ENCODE data around the gene DNAJB7. TPM values are rescaled to one million over a fixed set of nuclear protein-coding genes. Genes with fewer than 3 reads are reported as not detected.
"Not testable (repeated sequence)": the region's sequence is repeated elsewhere in the genome, so short reads cannot be mapped to it uniquely, and the experiment has no call there.

The DNAJB7 gene
- total RNA-seq, 1 donor from 2014 or later = not detected

DNA sequence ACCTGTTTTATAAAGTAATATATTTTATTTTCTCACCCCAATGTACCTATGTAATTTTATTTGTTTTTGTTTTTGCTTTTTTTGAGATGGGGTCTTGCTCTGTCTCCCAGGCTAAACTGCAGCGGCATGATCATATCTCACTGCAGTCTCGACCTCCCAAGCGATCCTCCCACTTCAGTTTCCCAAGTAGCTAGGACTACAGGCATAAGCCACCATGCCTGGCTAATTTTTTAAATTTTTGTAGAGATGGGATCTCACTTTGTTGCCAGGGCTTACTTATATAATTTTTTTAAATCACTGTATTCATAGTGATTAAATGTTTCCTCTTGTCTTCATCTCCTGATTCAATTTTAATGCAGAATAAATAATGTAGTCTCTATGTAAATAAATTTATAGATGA lies 13.2 kb upstream of the DNAJB7 start:
- DNase-seq (ENCODE audit: extremely low spot score, unreplicated experiment) = no peak
- TF ChIP-seq, protein P1, sequence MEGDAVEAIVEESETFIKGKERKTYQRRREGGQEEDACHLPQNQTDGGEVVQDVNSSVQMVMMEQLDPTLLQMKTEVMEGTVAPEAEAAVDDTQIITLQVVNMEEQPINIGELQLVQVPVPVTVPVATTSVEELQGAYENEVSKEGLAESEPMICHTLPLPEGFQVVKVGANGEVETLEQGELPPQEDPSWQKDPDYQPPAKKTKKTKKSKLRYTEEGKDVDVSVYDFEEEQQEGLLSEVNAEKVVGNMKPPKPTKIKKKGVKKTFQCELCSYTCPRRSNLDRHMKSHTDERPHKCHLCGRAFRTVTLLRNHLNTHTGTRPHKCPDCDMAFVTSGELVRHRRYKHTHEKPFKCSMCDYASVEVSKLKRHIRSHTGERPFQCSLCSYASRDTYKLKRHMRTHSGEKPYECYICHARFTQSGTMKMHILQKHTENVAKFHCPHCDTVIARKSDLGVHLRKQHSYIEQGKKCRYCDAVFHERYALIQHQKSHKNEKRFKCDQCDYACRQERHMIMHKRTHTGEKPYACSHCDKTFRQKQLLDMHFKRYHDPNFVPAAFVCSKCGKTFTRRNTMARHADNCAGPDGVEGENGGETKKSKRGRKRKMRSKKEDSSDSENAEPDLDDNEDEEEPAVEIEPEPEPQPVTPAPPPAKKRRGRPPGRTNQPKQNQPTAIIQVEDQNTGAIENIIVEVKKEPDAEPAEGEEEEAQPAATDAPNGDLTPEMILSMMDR (IDR thresholded peaks at IDR 0.05) = no peak
- H3K36me3 Mint-ChIP-seq (ENCODE audit: unreplicated experiment) = peaks cover 18% of the 10 kb centered on the region
- no peaks in the 10 kb centered on the region for H3K9me3 Mint-ChIP-seq (ENCODE audit: unreplicated experiment)
- no peaks in the 10 kb centered on the region for H3K27me3 Mint-ChIP-seq (ENCODE audit: unreplicated experiment)
- no peak overlapping the region for H3K4me3 Mint-ChIP-seq (ENCODE audit: unreplicated experiment)
- no peak overlapping the region for H3K27ac Mint-ChIP-seq (ENCODE audit: unreplicated experiment)
- no peaks in the 10 kb centered on the region for H3K4me1 Mint-ChIP-seq (ENCODE audit: unreplicated experiment)

DNA sequence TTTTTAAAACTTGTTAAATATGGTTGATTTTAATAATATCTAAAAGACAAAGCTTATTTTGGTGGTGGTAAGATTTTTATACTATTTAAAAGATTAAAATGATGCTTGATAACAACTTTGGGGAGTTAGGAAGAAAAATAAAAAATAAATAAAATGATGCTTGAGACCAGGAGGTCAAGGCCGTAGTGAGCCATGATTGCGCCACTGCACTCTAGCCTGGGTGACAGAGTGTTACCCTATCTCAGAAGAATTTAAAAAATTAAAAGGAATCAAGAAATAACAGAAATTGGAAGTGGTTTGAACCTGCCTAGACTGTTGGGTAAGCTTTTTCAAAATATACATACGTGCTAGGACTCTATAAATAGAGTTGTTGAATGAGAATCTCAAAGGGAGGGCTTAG lies 12.1 kb upstream of the DNAJB7 start:
- H3K4me1 Mint-ChIP-seq (ENCODE audit: unreplicated experiment) = no peaks in the 10 kb centered on the region
- H3K4me3 Mint-ChIP-seq (ENCODE audit: unreplicated experiment) = no peak overlapping the region
- DNase-seq (ENCODE audit: extremely low spot score, unreplicated experiment) = no peak
- no peak overlapping the region for H3K27ac Mint-ChIP-seq (ENCODE audit: unreplicated experiment)
- H3K36me3 Mint-ChIP-seq (ENCODE audit: unreplicated experiment) = peaks cover 22% of the 10 kb centered on the region
- no peaks in the 10 kb centered on the region for H3K27me3 Mint-ChIP-seq (ENCODE audit: unreplicated experiment)
- TF ChIP-seq, protein P1 (IDR thresholded peaks at IDR 0.05) = no peak
- H3K9me3 Mint-ChIP-seq (ENCODE audit: unreplicated experiment) = no peaks in the 10 kb centered on the region

DNA sequence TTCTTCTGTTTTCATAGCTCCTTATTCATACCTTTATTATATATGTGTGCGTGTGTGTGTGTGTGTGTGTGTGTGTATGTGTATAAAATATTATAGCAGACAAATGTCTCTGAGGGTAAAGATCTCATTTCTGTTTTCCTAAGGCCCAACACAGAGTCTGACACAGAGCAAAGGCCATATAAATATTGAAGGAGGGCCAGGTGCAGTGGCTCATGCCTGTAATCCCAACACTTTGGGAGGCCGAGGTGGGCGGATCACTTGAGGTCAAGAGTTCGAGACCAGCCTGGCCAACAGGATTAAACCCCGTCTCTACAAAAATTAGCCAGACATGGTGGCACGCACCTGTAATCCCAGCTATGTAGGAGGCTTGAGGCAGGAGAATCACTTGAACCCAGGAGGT lies 6.5 kb upstream of the DNAJB7 start:
- H3K27me3 Mint-ChIP-seq (ENCODE audit: unreplicated experiment); H3K9me3 Mint-ChIP-seq (ENCODE audit: unreplicated experiment); DNase-seq (ENCODE audit: extremely low spot score, unreplicated experiment); H3K27ac Mint-ChIP-seq (ENCODE audit: unreplicated experiment); H3K4me1 Mint-ChIP-seq (ENCODE audit: unreplicated experiment); H3K4me3 Mint-ChIP-seq (ENCODE audit: unreplicated experiment): not testable (repeated sequence)
- peaks cover 11% of the 10 kb centered on the region for H3K36me3 Mint-ChIP-seq (ENCODE audit: unreplicated experiment)

DNA sequence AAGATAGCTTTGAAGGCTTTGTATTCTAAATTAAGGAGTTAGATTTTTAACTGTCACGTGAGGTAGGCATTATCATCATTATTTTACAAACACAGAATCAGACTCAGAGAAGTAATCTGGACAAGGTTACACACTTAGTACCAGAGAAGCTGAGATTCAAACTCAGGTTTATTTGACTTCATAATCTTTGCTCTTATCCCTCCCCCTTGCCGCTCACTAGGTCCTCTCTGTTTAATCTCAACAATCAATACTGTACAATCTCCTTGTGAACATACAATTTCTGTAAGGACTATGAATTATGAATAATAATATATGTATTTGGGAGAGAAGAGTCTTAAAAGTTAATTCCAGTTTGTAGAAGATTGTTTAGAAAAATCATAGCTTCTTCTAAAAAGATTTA lies 5.2 kb upstream of the DNAJB7 start:
- no peak for DNase-seq (ENCODE audit: extremely low spot score, unreplicated experiment)
- Mint-ChIP-seq H3K27me3 (ENCODE audit: unreplicated experiment) (no peaks in the 10 kb centered on the region), H3K4me1 (ENCODE audit: unreplicated experiment) (no peaks in the 10 kb centered on the region), H3K36me3 (ENCODE audit: unreplicated experiment) (peaks cover 15% of the 10 kb centered on the region), H3K27ac (ENCODE audit: unreplicated experiment) (no peak overlapping the region), H3K4me3 (ENCODE audit: unreplicated experiment) (no peak overlapping the region), H3K9me3 (ENCODE audit: unreplicated experiment) (no peaks in the 10 kb centered on the region)
- TF ChIP-seq, protein P1 (IDR thresholded peaks at IDR 0.05) = no peak

DNA sequence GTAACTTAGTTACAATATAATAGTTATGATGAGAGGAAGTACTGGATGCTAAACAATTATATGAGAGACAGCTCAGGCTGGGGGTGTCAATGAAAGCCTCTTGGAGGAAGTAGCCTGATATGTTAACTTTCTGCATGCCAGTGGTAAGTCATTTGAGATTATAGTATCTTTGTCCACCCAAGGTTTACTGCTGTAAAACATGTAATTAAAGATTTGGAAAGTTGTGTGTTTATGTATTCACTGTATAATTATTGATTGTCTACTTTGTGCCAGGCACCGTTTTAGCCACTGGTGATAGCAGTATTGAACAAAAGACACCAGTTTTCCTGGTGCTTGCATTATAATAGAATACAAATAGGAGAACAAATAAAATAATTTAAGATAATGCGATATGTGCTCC lies 624 bp upstream of the DNAJB7 start:
- TF ChIP-seq, protein P1 (IDR thresholded peaks at IDR 0.05) = no peak
- H3K9me3 Mint-ChIP-seq (ENCODE audit: unreplicated experiment) = no peaks in the 10 kb centered on the region
- peaks cover 13% of the 10 kb centered on the region for H3K36me3 Mint-ChIP-seq (ENCODE audit: unreplicated experiment)
- no peak overlapping the region for H3K4me3 Mint-ChIP-seq (ENCODE audit: unreplicated experiment)
- H3K4me1 Mint-ChIP-seq (ENCODE audit: unreplicated experiment) = peaks cover 14% of the 10 kb centered on the region
- no peak for DNase-seq (ENCODE audit: extremely low spot score, unreplicated experiment)
- no peak overlapping the region for H3K27ac Mint-ChIP-seq (ENCODE audit: unreplicated experiment)
- H3K27me3 Mint-ChIP-seq (ENCODE audit: unreplicated experiment) = no peaks in the 10 kb centered on the region

DNA sequence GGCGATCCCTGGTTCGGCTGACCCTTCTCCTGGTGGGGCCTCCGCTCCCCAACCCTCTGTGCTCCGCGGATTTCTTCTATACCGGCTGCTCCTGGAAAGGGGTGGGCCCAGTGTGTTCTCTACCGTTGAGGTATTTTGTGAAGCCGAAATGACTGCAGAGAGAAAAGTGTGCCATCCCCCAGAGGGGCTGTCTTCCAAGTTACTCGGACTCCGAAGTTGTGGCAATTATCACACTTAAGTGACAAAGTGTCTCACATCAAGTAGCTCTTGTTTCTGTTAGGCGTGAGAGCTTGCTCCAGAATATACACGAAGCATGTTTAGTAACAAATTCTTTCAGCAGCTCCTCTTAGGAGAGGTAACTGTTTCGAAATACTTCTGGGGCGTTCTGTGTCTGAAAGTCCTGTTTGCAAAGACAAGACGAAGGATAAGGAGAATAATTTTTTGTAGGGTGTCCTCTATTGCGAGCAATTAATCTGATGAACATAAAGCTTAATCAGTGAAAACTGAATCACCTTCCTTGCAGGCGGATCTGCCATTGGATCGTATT lies 4.5 kb downstream of the DNAJB7 start:
- TF ChIP-seq, protein P1 (IDR thresholded peaks at IDR 0.05) = no peak
- peak overlapping the region; percentile 100 for H3K27ac Mint-ChIP-seq (ENCODE audit: unreplicated experiment)
- H3K4me1 Mint-ChIP-seq (ENCODE audit: unreplicated experiment) = peaks cover 47% of the 10 kb centered on the region
- no peaks in the 10 kb centered on the region for H3K9me3 Mint-ChIP-seq (ENCODE audit: unreplicated experiment)
- DNase-seq (ENCODE audit: extremely low spot score, unreplicated experiment) = peak; percentile 84
- peaks cover 10% of the 10 kb centered on the region for H3K36me3 Mint-ChIP-seq (ENCODE audit: unreplicated experiment)
- H3K27me3 Mint-ChIP-seq (ENCODE audit: unreplicated experiment) = no peaks in the 10 kb centered on the region
- H3K4me3 Mint-ChIP-seq (ENCODE audit: unreplicated experiment) = peak overlapping the region; percentile 97
